Hippocampal formation (tissue), 2 donors: ENCODE measurements around the gene SCAMP3.
A peak's percentile ranks its signal among the peaks of the same experiment; 100 is the strongest.
"Not testable (repeated sequence)": the region's sequence is repeated elsewhere in the genome, so short reads cannot be mapped to it uniquely, and the experiment has no call there.

Experiments used
- DNase-seq, 2 donors: peaks; one replicate each; lab custom pipeline; 2025; lab: John Stamatoyannopoulos, UW

SCAMP3 gene

DNA sequence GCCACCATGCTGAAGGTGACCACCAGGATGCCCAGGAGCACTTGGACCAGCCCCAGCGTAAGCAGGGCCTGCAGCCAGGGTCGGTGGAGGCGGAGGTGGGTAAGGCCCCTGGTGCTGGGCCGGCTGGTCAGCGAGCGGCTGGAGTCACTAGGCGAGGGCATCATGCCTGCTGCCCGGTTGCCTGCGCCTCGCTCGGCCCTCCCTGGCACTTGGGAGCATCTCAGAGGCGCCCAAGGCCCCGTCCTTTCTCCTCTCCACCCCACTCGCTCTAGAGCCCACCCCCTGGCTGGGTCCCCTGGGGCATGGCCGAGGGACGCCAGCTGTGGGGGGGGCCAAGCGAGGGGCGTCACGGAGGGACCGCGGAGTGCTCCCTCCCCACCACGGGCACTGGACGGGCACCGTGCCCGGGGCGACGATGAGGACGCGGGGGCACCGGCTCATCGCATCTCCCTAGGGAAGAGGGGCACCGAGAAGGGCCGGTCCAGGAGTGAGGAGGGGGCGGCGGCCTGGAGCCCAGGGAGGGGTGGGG, 7.4 kb downstream of the SCAMP3 start:
- DNase-seq, result no peak

DNA sequence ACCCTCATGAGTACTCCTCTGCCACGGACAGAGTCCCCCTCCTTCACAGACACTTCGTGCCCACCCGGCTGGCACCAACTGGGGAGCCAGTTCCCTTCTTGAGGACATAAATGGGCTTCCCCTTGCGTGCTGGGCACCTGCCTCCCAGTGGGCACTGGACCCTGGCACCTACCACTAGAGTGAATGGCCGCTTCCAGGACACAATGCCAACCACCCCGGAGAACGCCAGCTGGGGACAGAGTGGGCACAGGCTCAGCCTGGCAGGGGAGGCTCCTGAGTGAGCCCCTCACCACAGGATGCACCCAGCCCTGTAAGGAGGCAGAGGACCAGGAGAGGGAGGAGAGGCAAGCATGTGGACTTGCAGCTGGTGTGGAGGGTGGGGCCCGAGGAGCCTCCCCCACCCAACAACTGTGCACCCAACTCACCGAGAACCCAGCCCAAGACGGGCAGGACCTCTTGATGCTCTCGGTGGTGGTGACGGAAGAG, 7.9 kb downstream of the SCAMP3 start:
- no peak for DNase-seq

DNA sequence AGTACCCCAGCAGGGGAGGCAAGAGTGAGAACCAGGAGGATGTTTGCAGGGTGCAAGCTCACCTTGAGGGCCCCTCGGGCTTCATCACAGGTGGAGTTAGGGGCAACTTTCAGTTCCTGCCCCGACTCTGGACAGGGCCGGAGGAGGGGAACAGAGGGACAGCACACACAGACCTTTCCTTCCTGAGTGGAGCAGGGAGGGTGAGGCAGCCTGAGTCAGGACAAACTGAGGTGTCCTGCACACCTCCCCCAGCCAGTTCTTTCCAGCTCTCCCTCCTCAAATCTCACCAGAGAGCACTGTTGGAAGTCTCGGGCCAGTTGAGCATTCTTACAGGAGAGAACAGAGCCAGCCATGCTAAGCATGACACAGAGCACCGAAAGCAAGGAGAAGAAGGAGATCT, 8.4 kb downstream of the SCAMP3 start:
- DNase-seq, result no peak

DNA sequence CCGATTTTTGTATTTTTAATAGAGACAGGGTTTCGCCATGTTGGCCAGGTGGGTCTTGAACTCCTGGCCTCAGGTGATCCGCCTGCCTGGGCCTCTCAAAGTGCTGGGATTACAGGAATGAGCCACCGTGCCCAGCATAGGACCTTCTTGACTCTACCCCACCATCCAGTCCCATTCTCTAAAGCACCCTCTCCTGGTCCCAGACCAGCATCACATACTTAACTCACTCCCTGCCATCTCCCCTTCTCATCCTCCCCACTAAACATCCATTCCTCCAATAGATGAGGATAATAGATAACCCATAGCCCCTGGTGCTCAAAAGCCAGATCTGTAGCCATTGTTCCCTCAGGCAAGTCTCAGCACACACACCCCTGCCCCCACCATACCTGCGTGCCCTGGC, 9.0 kb downstream of the SCAMP3 start:
- DNase-seq, result no peak

DNA sequence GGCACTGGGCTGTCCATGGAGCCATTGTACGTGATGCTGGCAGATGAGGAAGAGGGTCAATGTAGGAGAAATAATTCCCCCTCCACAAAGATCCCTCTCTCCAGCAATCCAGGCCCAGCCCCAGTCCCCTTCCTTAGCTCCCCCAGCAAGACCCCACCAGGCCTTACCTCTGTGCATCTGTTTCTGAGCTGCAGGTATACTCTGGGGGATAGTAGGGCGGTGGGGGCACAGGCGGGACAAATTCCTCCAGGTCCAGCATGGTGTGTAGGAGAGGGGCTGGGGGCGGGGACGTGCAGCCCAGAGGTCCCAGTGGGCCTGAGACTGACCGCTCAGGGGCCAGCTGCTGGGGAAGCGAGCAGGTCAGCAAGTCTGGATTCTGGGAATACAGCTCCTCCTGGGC, 10.6 kb downstream of the SCAMP3 start:
- no peak for DNase-seq

DNA sequence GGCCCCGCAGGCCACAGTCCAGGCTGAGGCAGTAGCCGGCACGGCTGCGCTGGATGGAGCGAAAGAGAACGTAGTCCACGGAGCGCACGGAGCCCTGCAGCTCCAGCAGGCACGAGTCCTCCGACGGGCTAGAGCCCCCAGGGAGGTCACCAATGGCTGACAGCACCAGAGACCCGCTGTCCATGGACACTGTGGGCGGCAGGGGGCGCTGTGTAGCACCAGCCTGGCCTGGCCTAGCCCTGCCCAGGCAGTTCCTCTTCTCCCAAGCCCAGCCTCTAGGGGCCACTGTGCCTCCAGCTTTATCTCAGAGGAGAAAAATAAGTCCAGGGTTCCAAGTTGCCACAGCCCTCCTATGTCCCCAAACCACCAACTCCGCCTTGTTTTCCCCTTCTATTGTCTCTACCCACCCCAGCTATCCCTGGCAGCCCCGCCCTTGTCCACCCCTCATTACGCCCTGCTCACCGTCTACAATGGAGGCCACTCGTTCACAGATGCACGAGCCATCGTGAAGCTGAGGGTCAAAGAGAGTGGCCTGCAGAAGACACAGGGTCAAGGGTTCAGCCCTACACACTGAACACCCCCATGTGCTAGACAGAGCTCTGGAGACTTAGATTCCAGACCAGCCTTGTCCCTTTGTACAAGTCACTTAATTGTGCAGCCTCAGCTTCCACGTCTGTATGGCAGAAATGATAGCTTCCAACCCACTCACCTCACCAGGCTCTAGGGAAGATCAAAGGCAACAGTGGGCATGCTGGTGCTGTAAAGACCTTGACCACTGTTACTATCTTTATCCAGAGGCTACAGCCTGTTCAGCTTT, 11.3 kb downstream of the SCAMP3 start:
- peak; percentile 85 to 92 for DNase-seq

DNA sequence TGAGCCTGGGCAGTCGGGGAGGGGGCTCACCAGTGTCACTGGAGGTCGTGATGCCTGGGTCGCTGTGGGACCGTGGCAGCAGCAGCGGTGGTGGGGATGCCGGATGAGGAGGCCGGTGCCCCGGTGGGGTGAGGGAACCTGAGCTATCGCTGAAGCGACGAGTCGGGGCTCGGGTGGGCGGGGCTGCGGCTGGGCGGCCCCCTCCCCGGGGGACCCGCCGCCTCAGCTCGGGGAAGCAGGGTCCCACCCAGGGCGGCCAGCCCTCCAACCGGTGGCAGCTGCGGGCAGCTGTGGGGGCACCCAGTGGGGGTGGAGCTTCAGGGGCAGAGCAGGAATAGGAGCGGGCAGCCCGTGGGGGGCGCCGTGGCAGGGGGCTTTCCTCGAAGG, 11.9 kb downstream of the SCAMP3 start:
- no peak for DNase-seq

DNA sequence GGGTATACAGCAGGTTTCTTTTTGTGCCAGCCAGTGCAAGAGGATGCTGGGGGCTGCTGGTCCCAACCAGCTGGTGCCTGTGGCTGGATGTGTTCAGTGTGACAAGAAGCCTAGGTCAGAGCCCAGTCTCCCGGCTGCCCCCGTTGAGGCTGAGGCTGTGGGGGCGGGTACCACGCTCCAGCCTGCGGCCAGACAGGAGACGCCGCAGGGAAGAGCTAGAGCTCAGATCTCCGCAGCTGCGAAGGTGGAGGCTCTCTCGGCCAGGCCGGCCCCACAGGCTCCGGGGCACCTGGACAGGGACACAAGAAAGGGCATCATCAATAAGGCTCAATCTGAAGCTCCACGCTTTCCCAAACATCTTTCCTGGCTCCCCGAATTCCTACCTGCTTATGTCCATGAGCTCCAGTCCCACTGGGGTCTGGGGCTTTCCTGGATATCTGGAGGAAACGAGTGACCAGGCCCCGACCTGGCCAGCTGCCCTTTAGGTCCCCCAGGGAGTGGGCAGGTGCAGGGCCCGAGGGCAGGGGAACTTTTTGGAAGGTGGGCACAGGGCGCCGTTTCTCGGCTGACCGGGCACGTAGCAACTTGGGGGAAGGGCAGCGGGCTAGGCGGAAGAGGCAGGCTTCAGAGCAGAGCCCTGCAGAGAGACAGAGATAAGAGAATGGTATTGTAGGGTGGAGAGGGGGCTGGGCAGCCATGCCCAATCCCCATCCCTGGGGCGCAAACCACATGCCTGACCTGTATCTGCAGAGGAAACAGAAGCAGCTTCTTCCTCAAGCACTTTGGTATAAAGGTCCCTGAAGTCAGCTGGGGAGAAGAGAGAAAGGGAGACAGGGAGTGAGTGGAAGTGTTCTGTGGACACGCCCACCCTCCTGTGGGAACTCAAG, 14.2 kb downstream of the SCAMP3 start:
- no peak for DNase-seq

DNA sequence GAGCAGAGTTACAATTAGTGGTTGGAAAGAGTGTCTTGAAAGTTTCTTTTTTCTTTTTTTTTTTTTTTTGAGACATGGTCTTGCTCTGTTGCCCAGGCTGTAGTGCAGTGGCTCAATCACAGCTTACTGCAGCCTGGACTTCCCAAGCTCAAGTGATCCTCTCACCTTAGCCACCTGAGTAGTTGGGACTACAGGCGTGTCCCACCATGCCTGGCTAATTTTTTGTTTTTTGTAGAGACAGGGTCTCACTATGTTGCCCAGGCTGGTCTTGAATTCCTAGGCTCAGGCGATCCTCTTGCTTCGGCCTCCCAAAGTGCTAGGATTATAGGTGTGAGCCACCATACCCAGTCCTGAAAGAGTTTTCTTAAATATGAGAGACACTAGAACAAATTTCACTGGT, 15.4 kb downstream of the SCAMP3 start:
- not testable (repeated sequence) for DNase-seq

DNA sequence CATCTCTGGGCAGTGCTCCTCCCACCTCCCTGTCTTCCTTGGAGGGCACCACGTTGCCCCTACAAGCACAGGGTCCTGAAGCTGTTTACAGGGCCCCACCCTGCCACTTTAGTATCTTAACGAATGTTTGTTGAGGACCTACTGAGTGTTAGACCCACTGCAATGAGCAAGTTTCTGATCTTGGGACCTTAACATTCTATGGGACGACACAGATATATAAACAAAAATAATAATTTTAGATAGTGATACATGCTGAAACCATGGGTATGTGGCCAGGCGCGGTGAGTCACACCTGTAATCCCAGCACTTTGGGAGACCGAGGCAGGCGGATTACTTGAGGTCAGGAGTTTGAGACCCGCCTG, 17.0 kb downstream of the SCAMP3 start:
- DNase-seq, result no peak

DNA sequence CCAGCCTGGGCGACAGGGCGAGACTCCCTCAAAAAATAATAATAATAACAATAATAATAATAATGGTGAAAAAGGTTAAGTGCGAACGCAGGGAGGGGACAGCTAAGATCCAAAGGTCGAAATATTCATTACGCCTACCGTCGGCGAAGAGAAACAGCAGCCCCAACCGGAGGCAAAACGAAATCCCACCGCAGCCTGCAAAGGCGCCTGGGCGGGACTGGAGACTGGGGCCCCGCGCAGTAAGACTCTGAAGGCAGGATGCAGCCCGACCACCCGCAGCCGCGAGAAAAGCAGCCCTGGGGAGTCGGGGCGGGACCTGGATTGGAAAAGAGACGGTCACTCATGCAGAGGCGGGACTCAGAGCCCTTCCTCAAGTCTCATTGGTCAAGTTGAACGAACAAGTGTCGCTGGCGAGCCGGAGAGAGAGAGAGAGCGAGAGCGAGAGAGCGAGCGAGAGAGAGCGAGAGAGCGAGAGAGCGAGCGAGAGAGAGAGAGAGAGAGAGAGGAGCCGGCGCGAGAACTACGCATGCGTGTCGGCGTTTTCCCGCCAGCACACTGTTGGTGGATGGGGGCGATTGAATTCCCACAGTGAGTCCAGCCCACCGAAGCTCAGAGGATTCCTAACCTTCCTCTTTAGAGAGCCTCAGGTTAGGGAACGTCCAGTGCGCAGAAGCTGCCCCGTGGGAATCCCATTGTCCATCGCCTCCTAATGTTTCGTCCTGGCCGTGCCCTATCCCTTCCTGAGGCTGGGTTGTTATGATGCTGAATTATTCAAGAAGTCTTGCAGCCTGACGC, 17.6 kb downstream of the SCAMP3 start:
- DNase-seq, result peak; percentile 96 to 99

DNA sequence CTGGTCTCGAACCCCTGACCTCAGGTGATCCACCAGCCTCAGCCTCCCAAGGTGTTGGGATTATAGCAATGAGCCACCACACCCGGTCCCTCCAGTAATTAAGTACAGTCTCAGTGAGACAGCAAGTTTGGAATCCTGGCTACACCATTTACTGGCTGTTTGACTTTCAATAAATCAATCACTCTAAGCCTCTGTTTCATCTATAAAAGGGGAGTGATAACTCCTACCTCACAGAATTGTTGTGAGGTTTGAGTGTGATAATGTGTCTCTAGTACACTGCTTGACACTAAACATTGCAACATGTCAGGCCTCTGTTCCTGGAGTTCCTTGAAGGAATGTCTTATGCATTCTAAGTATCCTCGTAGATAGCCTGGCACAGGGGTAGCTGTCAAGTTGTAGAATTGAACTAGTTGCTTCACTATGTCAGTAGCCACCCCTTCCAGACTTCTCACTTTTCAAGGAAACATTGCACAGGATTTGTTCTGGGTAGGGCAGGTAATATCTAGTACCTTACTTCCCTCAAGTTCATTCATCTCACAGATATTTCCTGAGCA, 19.3 kb downstream of the SCAMP3 start:
- no peak for DNase-seq

DNA sequence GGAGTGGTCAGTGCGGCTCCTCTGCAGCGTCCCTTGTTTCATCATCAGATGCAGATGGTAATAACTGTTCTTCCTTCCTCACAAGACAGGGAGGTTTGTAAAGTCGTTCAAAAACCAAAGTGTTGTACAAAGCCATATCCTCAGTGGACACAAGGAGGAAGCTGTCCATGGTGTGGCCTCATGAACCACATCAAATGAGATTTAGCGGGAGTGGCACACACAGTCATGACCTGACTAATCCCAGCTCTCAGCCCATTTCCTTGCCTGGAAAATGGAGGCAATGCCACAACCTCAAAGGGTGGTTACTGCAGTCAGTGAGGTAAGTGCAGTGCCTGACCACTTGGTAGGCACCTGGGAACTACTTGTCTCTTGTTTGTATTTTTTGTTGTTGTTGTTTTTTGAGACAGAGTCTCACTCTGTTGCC, 20.3 kb downstream of the SCAMP3 start:
- DNase-seq, result no peak

DNA sequence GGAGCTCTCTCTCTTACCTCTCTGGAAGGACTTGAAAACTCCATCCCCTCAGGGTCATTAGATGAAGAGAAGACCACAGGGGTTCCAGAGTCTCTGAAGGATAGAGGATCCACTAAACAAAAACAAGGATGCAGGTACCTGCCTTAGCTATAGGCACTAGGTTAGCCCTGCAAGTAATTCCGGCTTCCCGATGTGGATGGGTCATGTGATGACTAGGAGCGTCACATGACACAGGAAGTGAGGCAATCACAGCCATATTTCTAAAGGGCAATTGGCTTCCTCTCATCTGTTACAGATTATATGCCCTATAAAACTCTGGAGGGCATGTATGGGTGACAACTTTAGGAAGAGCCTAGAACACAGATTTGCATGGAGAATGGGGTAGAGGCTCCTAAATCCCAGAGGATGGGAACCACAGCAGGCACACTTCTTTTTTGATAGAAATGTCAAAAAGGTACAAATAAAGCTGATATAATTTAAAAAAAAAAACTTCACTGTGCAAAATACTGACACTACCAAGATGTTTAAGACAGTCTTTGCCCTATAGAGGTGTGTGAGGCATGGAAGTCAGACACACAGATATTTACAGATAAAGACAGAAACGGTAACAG, 21.0 kb downstream of the SCAMP3 start:
- DNase-seq, result peak; percentile 79 to 88

DNA sequence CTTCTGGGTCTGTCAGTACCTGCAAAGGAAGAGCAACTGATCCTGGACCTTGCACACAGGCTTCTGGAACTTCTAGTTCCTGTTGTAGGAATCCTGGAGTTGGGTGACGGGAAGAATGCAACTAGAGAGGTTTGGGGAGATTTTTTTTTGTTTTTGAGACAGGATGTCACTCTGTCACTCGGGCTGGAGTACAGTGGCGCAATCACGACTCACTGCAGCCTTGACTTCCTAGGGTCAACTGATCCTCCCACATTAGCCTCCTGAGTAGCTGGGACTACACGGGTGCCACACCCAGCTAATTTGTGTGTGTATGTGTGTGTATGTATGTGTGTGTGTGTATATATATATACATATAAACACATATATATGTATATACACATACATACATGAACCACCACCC, 25.7 kb downstream of the SCAMP3 start:
- DNase-seq, result no peak

DNA sequence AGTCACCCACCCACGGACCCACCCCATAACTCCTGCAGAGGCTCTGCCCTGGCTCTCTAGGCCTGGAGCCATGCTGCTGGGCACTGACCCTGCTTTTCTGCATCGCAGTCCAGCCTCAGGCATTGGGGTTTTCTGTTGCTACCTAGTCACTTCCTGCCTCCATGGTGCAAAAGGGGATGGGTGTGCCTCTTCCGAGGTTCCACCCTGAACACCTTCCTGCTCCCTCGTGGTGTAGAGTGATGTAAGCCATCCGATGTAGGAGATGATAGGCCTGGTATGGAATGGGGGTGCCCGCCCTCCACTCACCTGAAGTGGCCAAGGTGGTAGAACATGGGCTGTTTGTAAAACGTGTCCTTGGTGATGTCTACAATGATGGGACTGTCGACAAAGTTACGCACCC, 26.8 kb downstream of the SCAMP3 start:
- DNase-seq, result not testable (repeated sequence)

DNA sequence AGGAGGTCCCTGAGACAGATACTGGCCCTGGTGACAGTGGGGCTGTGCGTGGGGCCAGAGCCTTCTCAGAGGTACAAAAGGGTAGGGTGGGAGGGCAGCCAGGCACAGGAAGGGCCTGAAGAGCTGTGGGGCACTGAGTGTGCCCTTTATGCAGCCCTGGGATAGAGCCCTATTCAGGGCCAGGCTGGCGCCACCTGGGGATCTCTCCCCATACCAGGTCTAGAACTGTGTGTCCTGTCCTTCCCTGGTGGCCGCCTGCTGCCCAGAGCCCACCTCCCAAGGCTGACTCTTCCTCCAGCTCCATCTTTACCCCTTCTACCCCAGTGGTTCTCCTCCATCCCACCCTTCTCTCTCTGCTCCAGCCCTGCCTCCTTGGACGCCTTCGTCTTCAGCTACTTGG, 28.7 kb downstream of the SCAMP3 start:
- DNase-seq, result not testable (repeated sequence)

DNA sequence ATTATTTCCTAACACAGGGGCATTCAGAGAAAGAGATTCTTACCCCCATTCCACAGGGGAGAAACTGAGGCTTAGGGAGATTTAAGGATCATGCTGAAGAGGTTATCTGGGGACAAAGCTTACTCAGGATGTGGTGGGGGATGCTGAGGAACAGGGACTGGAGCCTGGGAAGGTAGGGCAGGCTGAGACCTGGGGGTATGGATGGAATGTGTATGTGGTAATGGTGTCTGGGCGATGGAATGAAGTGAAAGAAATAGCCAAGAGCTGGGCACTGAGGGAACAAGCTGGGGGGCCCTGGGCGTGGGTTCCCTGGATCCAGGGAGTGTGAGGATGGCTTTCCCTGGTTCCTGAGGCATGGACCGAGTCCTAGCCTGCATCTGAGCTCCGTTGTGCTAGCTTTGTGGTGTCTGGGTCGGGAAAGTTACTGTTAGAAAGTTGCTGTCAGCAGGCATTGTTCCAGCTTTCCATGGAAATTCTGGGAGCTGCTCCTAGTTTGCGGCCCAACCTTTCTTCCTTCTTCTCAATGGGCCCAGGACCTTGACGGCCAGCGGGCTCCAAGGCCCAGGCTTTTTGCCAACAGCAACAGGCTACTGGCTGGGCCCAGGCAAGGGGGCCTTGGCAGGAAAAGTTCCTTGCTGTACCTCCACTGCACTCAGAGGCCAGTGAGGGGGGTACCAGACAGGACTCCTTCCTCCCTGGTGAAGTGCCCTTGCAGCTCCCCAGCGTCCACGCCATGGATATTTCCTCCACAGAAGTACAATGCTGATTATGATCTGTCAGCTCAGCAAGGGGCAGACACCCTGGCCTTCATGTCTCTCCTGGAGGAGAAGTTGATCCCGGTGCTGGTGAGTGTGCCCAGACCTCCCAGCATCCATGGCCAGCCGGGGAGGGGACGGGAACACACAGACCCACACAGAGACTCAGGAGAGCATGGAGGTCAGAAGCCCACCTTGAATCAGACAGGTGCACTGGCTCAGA, 29.9 kb downstream of the SCAMP3 start:
- DNase-seq, result not testable (repeated sequence)

DNA sequence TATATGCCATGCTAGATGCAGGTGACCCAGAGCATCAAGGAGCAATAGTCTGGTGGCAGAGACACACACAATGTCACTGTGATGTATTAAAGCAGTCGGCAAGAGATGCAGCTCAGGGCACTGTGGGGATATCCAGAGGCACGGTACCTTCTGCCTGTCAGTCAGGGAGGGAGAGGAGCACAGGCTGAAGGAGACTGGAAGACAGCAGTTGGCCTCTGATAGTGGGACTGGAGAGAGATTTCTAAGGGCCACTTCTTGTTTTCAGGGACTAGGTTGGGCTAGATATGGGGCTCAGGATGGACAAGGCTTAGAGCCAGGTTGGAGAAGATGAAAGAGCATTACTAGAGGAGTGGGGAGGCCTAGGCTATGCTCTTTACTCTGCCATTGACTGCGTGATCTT, 30.9 kb downstream of the SCAMP3 start:
- not testable (repeated sequence) for DNase-seq

DNA sequence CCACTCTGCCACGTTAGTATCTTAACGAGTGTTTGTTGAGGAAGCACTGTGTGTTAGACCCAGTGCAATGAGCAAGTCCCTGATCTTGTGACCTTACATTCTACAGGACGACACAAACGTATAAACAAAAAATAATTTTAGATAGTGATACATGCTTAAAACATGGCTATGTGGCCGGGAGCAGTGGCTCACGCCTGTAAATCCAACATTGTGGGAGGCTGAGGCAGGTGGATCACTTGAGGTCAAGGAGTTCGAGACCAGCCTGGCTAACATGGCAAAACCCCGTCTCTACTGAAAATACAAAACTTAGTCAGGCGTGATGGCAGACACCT, 34.1 kb downstream of the SCAMP3 start:
- DNase-seq, result no peak
